ENCODE measurements around the gene INSYN2B.
"Not testable (repeated sequence)": the region's sequence is repeated elsewhere in the genome, so short reads cannot be mapped to it uniquely, and the experiment has no call there.

The INSYN2B gene

GRCh38 chr5:169850409-169850808 is 129.9 kb downstream of the INSYN2B start:
- no peak for DNase-seq (ENCODE audit: low read depth in 2 of 2)

GRCh38 chr5:169848792-169849191 is 131.5 kb downstream of the INSYN2B start:
- no peak for DNase-seq (ENCODE audit: low read depth in 2 of 2)

GRCh38 chr5:169848271-169848670 is 132.0 kb downstream of the INSYN2B start:
- DNase-seq (ENCODE audit: low read depth in 2 of 2): no peak

- no peak for DNase-seq (ENCODE audit: low read depth in 2 of 2)
These were observed 132.8 kb downstream of the INSYN2B start for GRCh38 chr5:169847519-169847918.

- DNase-seq (ENCODE audit: low read depth in 2 of 2): no peak
These were observed 137.6 kb downstream of the INSYN2B start for GRCh38 chr5:169842699-169843098.

GRCh38 chr5:169840405-169840804 is 139.9 kb downstream of the INSYN2B start:
- no peak for DNase-seq (ENCODE audit: low read depth in 2 of 2)

GRCh38 chr5:169838688-169839087 is 141.6 kb downstream of the INSYN2B start:
- no peak for DNase-seq (ENCODE audit: low read depth in 2 of 2)

GRCh38 chr5:169837686-169838085 is 142.6 kb downstream of the INSYN2B start:
- no peak for DNase-seq (ENCODE audit: low read depth in 2 of 2)

- no peak for DNase-seq (ENCODE audit: low read depth in 2 of 2)
These were observed 143.3 kb downstream of the INSYN2B start for GRCh38 chr5:169836835-169837536.

GRCh38 chr5:169834540-169834939 is 145.8 kb downstream of the INSYN2B start:
- DNase-seq (ENCODE audit: low read depth in 2 of 2): not testable (repeated sequence)

- not testable (repeated sequence) for DNase-seq (ENCODE audit: low read depth in 2 of 2)
These were observed 146.5 kb downstream of the INSYN2B start for GRCh38 chr5:169833681-169834292.

- no peak for DNase-seq (ENCODE audit: low read depth in 2 of 2)
These were observed 147.4 kb downstream of the INSYN2B start for GRCh38 chr5:169832845-169833244.

GRCh38 chr5:169832304-169832703 is 148.0 kb downstream of the INSYN2B start:
- no peak for DNase-seq (ENCODE audit: low read depth in 2 of 2)

GRCh38 chr5:169831331-169831730 is 149.0 kb downstream of the INSYN2B start:
- no peak for DNase-seq (ENCODE audit: low read depth in 2 of 2)

GRCh38 chr5:169828385-169828784 is 151.9 kb downstream of the INSYN2B start:
- no peak for DNase-seq (ENCODE audit: low read depth in 2 of 2)

GRCh38 chr5:169827769-169828168 is 152.5 kb downstream of the INSYN2B start:
- DNase-seq (ENCODE audit: low read depth in 2 of 2): no peak

- no peak for DNase-seq (ENCODE audit: low read depth in 2 of 2)
These were observed 153.7 kb downstream of the INSYN2B start for GRCh38 chr5:169826618-169827017.

GRCh38 chr5:169817031-169817430 is 163.3 kb downstream of the INSYN2B start:
- no peak for DNase-seq (ENCODE audit: low read depth in 2 of 2)

GRCh38 chr5:169814522-169814921 is 165.8 kb downstream of the INSYN2B start:
- DNase-seq (ENCODE audit: low read depth in 2 of 2): no peak

Data from stimulated activated CD8-positive, alpha-beta memory T cell treated with anti-CD3 and anti-CD28 coated beads, Interleukin-15, amount 100 ng/mL, for 4 hours (primary cell).